Measurements from ENCODE around the gene TRAF6. TPM values are rescaled to one million over a fixed set of nuclear protein-coding genes. Genes with fewer than 3 reads are reported as not detected.
A peak's percentile ranks its signal among the peaks of the same experiment; 100 is the strongest.

Gene TRAF6
- total RNA-seq, 5 donors from 2014 or later (not counting 1 experiment from before 2014, with no cell fraction given) = 17.3 to 26.0 (median 19.4) TPM

- peaks cover 0 to 55% of the 10 kb centered on the region in 2 donors for H3K36me3 ChIP-seq (ENCODE audit: control insufficient read depth in 2 of 2, extremely low read depth in 1 of 2, insufficient read depth in 1 of 2, low read length in 1 of 2)
- no peak overlapping the region for H3K27ac Mint-ChIP-seq
- ChIA-PET POLR2A (no interaction called here), CTCF (interaction anchor here in 1 of 2 donors (0.8 kb wide), 1 partner anchor 10 kb away, joined by 4 read pairs; no protein-coding TSS in a partner anchor)
- WGBS (ENCODE audit: insufficient coverage) = 92% methylated on average over 2 of the region's 8 CpGs
- ATAC-seq (replicated peaks in 1 of 4) (no peak), DNase-seq (no peak)
- H3K27ac ChIP-seq (ENCODE audit: low read length) = no peak overlapping the region
- H3K4me1 Mint-ChIP-seq = peaks cover 2 to 25% (median 7%) of the 10 kb centered on the region in 3 donors
- peaks cover 0 to 3% of the 10 kb centered on the region in 2 donors for H3K27me3 Mint-ChIP-seq
- peaks cover 17% of the 10 kb centered on the region for H3K36me3 Mint-ChIP-seq
- H3K9me3 ChIP-seq = no peaks in the 10 kb centered on the region
- H3K9me3 Mint-ChIP-seq = no peaks in the 10 kb centered on the region
- H3K4me3 Mint-ChIP-seq = no peak overlapping the region
- H3K4me3 ChIP-seq (ENCODE audit: control insufficient read depth in 1 of 2, extremely low read depth in 1 of 2, low read length in 1 of 2) = no peak overlapping the region
- peaks cover under 1 to 37% of the 10 kb centered on the region in 2 experiments for H3K4me1 ChIP-seq (ENCODE audit: control insufficient read depth in 1 of 2, extremely low read depth in 1 of 2, insufficient read depth in 2 of 2, low read length in 2 of 2)
- no peaks in the 10 kb centered on the region for H3K27me3 ChIP-seq (replicated peaks in 1 of 2; ENCODE audit: control insufficient read depth in 2 of 2, extremely low read depth in 1 of 2, insufficient read depth in 2 of 2, low read length in 1 of 2)
Observed at GRCh38 chr11:36458129-36458915, 51.8 kb downstream of the TRAF6 start.

- ATAC-seq (replicated peaks in 1 of 4) (no peak), DNase-seq (no peak)
- no peaks in the 10 kb centered on the region for H3K27me3 ChIP-seq (replicated peaks in 1 of 2; ENCODE audit: control insufficient read depth in 2 of 2, extremely low read depth in 1 of 2, insufficient read depth in 2 of 2, low read length in 1 of 2)
- WGBS (ENCODE audit: insufficient coverage) = 89% methylated on average over 3 of the region's 6 CpGs
- peaks cover 14 to 56% of the 10 kb centered on the region in 2 experiments for H3K4me1 ChIP-seq (ENCODE audit: control insufficient read depth in 1 of 2, extremely low read depth in 1 of 2, insufficient read depth in 2 of 2, low read length in 2 of 2)
- Mint-ChIP-seq H3K27ac (peak overlapping the region in 1 of 2 donors; percentile 43), H3K36me3 (peaks cover 21% of the 10 kb centered on the region), H3K9me3 (no peaks in the 10 kb centered on the region), H3K4me1 (peaks cover 23 to 46% (median 28%) of the 10 kb centered on the region in 3 donors), H3K27me3 (no peaks in the 10 kb centered on the region), H3K4me3 (no peak overlapping the region)
- H3K4me3 ChIP-seq (ENCODE audit: control insufficient read depth in 1 of 2, extremely low read depth in 1 of 2, low read length in 1 of 2) = no peak overlapping the region
- H3K9me3 ChIP-seq = no peaks in the 10 kb centered on the region
- ChIA-PET POLR2A (no interaction called here), CTCF (interaction anchor here in 1 of 2 donors (0.6 kb wide), 1 partner anchor 66 kb away, joined by 3 read pairs; no protein-coding TSS in a partner anchor)
- H3K36me3 ChIP-seq (ENCODE audit: control insufficient read depth in 2 of 2, extremely low read depth in 1 of 2, insufficient read depth in 1 of 2, low read length in 1 of 2) = peaks cover 0 to 48% of the 10 kb centered on the region in 2 donors
- H3K27ac ChIP-seq (ENCODE audit: low read length) = no peak overlapping the region
Observed at GRCh38 chr11:36456156-36456555, 53.9 kb downstream of the TRAF6 start.

GRCh38 chr11:36455658-36456111 lies 54.4 kb downstream of the TRAF6 start:
- CTCF ChIA-PET = no interaction called here
- Mint-ChIP-seq H3K4me3 (no peak overlapping the region), H3K27me3 (no peaks in the 10 kb centered on the region), H3K27ac (no peak overlapping the region), H3K36me3 (peaks cover 21% of the 10 kb centered on the region), H3K4me1 (peaks cover 28 to 48% (median 33%) of the 10 kb centered on the region in 3 donors), H3K9me3 (no peaks in the 10 kb centered on the region)
- DNase-seq = no peak
- Histone ChIP-seq H3K4me3 (ENCODE audit: control insufficient read depth in 1 of 2, extremely low read depth in 1 of 2, low read length in 1 of 2) (no peak overlapping the region), H3K27ac (ENCODE audit: low read length) (no peak overlapping the region), H3K27me3 (replicated peaks in 1 of 2; ENCODE audit: control insufficient read depth in 2 of 2, extremely low read depth in 1 of 2, insufficient read depth in 2 of 2, low read length in 1 of 2) (no peaks in the 10 kb centered on the region), H3K9me3 (no peaks in the 10 kb centered on the region), H3K36me3 (ENCODE audit: control insufficient read depth in 2 of 2, extremely low read depth in 1 of 2, insufficient read depth in 1 of 2, low read length in 1 of 2) (peaks cover 0 to 48% of the 10 kb centered on the region in 2 donors), H3K4me1 (ENCODE audit: control insufficient read depth in 1 of 2, extremely low read depth in 1 of 2, insufficient read depth in 2 of 2, low read length in 2 of 2) (peaks cover 16 to 61% of the 10 kb centered on the region in 2 experiments)
- ATAC-seq (replicated peaks in 1 of 4) = no peak
- WGBS (ENCODE audit: insufficient coverage) = 90% methylated on average over 7 of the region's 11 CpGs
- POLR2A ChIA-PET = no interaction called here

- H3K4me1 ChIP-seq (ENCODE audit: control insufficient read depth in 1 of 2, extremely low read depth in 1 of 2, insufficient read depth in 2 of 2, low read length in 2 of 2) = peaks cover 19 to 62% of the 10 kb centered on the region in 2 experiments
- no peaks in the 10 kb centered on the region for H3K27me3 Mint-ChIP-seq
- H3K27me3 ChIP-seq (replicated peaks in 1 of 2; ENCODE audit: control insufficient read depth in 2 of 2, extremely low read depth in 1 of 2, insufficient read depth in 2 of 2, low read length in 1 of 2) = no peaks in the 10 kb centered on the region
- no peak for ATAC-seq (replicated peaks in 1 of 4)
- H3K27ac Mint-ChIP-seq = no peak overlapping the region
- H3K4me3 ChIP-seq (ENCODE audit: control insufficient read depth in 1 of 2, extremely low read depth in 1 of 2, low read length in 1 of 2) = no peak overlapping the region
- DNase-seq = no peak
- ChIA-PET POLR2A (no interaction called here), CTCF (no interaction called here)
- H3K9me3 ChIP-seq = no peaks in the 10 kb centered on the region
- H3K4me3 Mint-ChIP-seq = no peak overlapping the region
- peaks cover 0 to 44% of the 10 kb centered on the region in 2 donors for H3K36me3 ChIP-seq (ENCODE audit: control insufficient read depth in 2 of 2, extremely low read depth in 1 of 2, insufficient read depth in 1 of 2, low read length in 1 of 2)
- no peak overlapping the region for H3K27ac ChIP-seq (ENCODE audit: low read length)
- H3K36me3 Mint-ChIP-seq = peaks cover 21% of the 10 kb centered on the region
- WGBS (ENCODE audit: insufficient coverage) = 95% methylated on average over 12 of the region's 17 CpGs
- H3K4me1 Mint-ChIP-seq = peaks cover 34 to 48% (median 37%) of the 10 kb centered on the region in 3 donors
- H3K9me3 Mint-ChIP-seq = no peaks in the 10 kb centered on the region
Observed at GRCh38 chr11:36454941-36455631, 55.0 kb downstream of the TRAF6 start.

GRCh38 chr11:36454551-36454940 lies 55.5 kb downstream of the TRAF6 start:
- ATAC-seq (replicated peaks in 1 of 4) (no peak), DNase-seq (no peak)
- H3K27me3 Mint-ChIP-seq = no peaks in the 10 kb centered on the region
- H3K4me1 ChIP-seq (ENCODE audit: control insufficient read depth in 1 of 2, extremely low read depth in 1 of 2, insufficient read depth in 2 of 2, low read length in 2 of 2) = peaks cover 21 to 67% of the 10 kb centered on the region in 2 experiments
- WGBS (ENCODE audit: insufficient coverage) = 97% methylated on average over 13 of the region's 18 CpGs
- H3K4me3 ChIP-seq (ENCODE audit: control insufficient read depth in 1 of 2, extremely low read depth in 1 of 2, low read length in 1 of 2) = no peak overlapping the region
- H3K4me1 Mint-ChIP-seq = peaks cover 40 to 51% (median 42%) of the 10 kb centered on the region in 3 donors
- no peak overlapping the region for H3K27ac ChIP-seq (ENCODE audit: low read length)
- no peak overlapping the region for H3K27ac Mint-ChIP-seq
- POLR2A ChIA-PET = no interaction called here
- CTCF ChIA-PET = interaction anchor here in 1 of 2 donors (0.6 kb wide), 1 partner anchor 60 kb away, joined by 3 read pairs; no protein-coding TSS in a partner anchor
- no peak overlapping the region for H3K4me3 Mint-ChIP-seq
- no peaks in the 10 kb centered on the region for H3K9me3 ChIP-seq
- no peaks in the 10 kb centered on the region for H3K9me3 Mint-ChIP-seq
- peaks cover 0 to 44% of the 10 kb centered on the region in 2 donors for H3K36me3 ChIP-seq (ENCODE audit: control insufficient read depth in 2 of 2, extremely low read depth in 1 of 2, insufficient read depth in 1 of 2, low read length in 1 of 2)
- no peaks in the 10 kb centered on the region for H3K27me3 ChIP-seq (replicated peaks in 1 of 2; ENCODE audit: control insufficient read depth in 2 of 2, extremely low read depth in 1 of 2, insufficient read depth in 2 of 2, low read length in 1 of 2)
- peaks cover 25% of the 10 kb centered on the region for H3K36me3 Mint-ChIP-seq

GRCh38 chr11:36453678-36454077 lies 56.4 kb downstream of the TRAF6 start:
- H3K4me3 ChIP-seq (ENCODE audit: control insufficient read depth in 1 of 2, extremely low read depth in 1 of 2, low read length in 1 of 2) = no peak overlapping the region
- Mint-ChIP-seq H3K9me3 (no peaks in the 10 kb centered on the region), H3K36me3 (peaks cover 29% of the 10 kb centered on the region), H3K4me3 (no peak overlapping the region), H3K27ac (no peak overlapping the region), H3K4me1 (peaks cover 42 to 57% (median 47%) of the 10 kb centered on the region in 3 donors), H3K27me3 (no peaks in the 10 kb centered on the region)
- ChIA-PET POLR2A (no interaction called here), CTCF (interaction anchor here in 1 of 2 donors (0.5 to 2.3 kb wide), 2 partner anchors 73 to 165 kb away, joined by 3 to 14 read pairs; no protein-coding TSS in a partner anchor)
- DNase-seq (no peak), ATAC-seq (replicated peaks in 1 of 4) (no peak)
- 81% methylated on average over 3 of the region's 3 CpGs for WGBS (ENCODE audit: insufficient coverage)
- H3K4me1 ChIP-seq (ENCODE audit: control insufficient read depth in 1 of 2, extremely low read depth in 1 of 2, insufficient read depth in 2 of 2, low read length in 2 of 2) = peaks cover 21 to 66% of the 10 kb centered on the region in 2 experiments
- H3K9me3 ChIP-seq = no peaks in the 10 kb centered on the region
- H3K27me3 ChIP-seq (replicated peaks in 1 of 2; ENCODE audit: control insufficient read depth in 2 of 2, extremely low read depth in 1 of 2, insufficient read depth in 2 of 2, low read length in 1 of 2) = no peaks in the 10 kb centered on the region
- no peak overlapping the region for H3K27ac ChIP-seq (ENCODE audit: low read length)
- H3K36me3 ChIP-seq (ENCODE audit: control insufficient read depth in 2 of 2, extremely low read depth in 1 of 2, insufficient read depth in 1 of 2, low read length in 1 of 2) = peaks cover 0 to 44% of the 10 kb centered on the region in 2 donors

Data from T-cell (primary cell).